HG03196 (cell line): ENCODE results near the gene PITRM1.
"Not testable (repeated sequence)": the region's sequence is repeated elsewhere in the genome, so short reads cannot be mapped to it uniquely, and the experiment has no call there.

Source experiments
- ATAC-seq: cut with Tn5 transposase; IDR thresholded peaks from one replicate; pipeline ENCODE4 v1.9.1; 2021; ENCODE audit not compliant: unreplicated experiment

Gene PITRM1

GRCh38 chr10:3172446-3173170 lies at the start of gene PITRM1:
TSS of gene PITRM1 (minus strand) at chr10:3172782. CDS start at chr10:3172772, 10 bp downstream.
- peak; percentile 97 for ATAC-seq

- ATAC-seq, result no peak
Measured at GRCh38 chr10:3222068-3222467, 49.5 kb upstream of the PITRM1 start.

- ATAC-seq, result not testable (repeated sequence)
Measured at GRCh38 chr10:3221601-3222000, 49.0 kb upstream of the PITRM1 start.

- ATAC-seq, result no peak
Measured at GRCh38 chr10:3220853-3221252, 48.3 kb upstream of the PITRM1 start.

- not testable (repeated sequence) for ATAC-seq
Measured at GRCh38 chr10:3219021-3219628, 46.5 kb upstream of the PITRM1 start.

- ATAC-seq, result no peak
Measured at GRCh38 chr10:3217853-3218252, 45.3 kb upstream of the PITRM1 start.

- no peak for ATAC-seq
Measured at GRCh38 chr10:3217301-3217700, 44.7 kb upstream of the PITRM1 start.

- no peak for ATAC-seq
Measured at GRCh38 chr10:3215153-3215775, 42.7 kb upstream of the PITRM1 start.

- no peak for ATAC-seq
Measured at GRCh38 chr10:3213758-3214515, 41.4 kb upstream of the PITRM1 start.

GRCh38 chr10:3213208-3213607 lies 40.6 kb upstream of the PITRM1 start:
- no peak for ATAC-seq

GRCh38 chr10:3210251-3210877 lies 37.8 kb upstream of the PITRM1 start:
- ATAC-seq, result no peak

- no peak for ATAC-seq
Measured at GRCh38 chr10:3208481-3209406, 36.2 kb upstream of the PITRM1 start.

- no peak for ATAC-seq
Measured at GRCh38 chr10:3207351-3207750, 34.8 kb upstream of the PITRM1 start.

GRCh38 chr10:3206511-3207157 lies 34.1 kb upstream of the PITRM1 start:
- no peak for ATAC-seq

- no peak for ATAC-seq
Measured at GRCh38 chr10:3203972-3204371, 31.4 kb upstream of the PITRM1 start.

GRCh38 chr10:3203016-3203811 lies 30.6 kb upstream of the PITRM1 start:
- no peak for ATAC-seq

- no peak for ATAC-seq
Measured at GRCh38 chr10:3201796-3202195, 29.2 kb upstream of the PITRM1 start.

- ATAC-seq, result no peak
Measured at GRCh38 chr10:3199488-3199887, 26.9 kb upstream of the PITRM1 start.

GRCh38 chr10:3198900-3199299 lies 26.3 kb upstream of the PITRM1 start:
- no peak for ATAC-seq
